GM19023 (cell line): ENCODE results near the gene B3GLCT.
"Not testable (repeated sequence)": the region's sequence is repeated elsewhere in the genome, so short reads cannot be mapped to it uniquely, and the experiment has no call there.

ENCODE experiments used
- ATAC-seq: cut with Tn5 transposase; IDR thresholded peaks from one replicate; pipeline ENCODE4 v1.9.1; 2021; ENCODE audit warnings: mild to moderate bottlenecking, moderate library complexity; ENCODE audit not compliant: unreplicated experiment

The B3GLCT gene

DNA sequence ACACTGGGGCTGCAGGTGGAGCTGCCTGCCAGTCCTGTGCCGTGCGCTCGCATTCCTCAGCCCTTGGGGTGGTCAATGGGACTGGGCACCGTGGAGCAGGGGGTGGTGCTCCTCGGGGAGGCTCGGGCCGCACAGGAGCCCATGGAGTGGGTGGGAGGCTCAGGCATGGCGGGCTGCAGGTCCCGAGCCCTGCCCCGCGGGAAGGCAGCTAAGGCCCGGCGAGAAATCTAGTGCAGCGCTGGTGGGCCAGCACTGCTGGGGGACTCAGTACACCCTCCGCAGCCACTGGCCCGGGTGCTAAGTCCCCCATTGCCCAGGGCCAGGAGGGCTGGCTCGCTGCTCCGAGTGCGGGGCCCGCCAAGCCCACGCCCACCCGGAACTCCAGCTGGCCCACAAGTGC, 139.8 kb downstream of the B3GLCT start:
- ATAC-seq = not testable (repeated sequence)

DNA sequence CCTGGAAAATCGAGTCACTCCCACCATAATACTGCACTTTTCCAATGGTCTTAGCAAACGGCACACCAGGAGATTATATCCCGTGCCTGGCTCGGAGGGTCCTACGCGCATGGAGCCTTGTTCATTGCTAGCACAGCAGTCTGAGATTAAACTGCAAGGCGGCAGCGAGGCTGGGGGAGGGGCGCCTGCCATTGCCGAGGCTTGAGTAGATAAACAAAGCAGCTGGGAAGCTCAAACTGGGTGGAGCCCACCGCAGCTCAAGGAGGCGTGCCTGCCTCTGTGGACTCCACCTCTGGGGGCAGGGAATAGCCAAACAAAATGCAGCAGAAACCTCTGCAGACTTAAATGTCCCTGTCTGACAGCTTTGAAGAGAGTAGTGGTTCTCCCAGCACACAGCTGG, 141.1 kb downstream of the B3GLCT start:
- not testable (repeated sequence) for ATAC-seq

DNA sequence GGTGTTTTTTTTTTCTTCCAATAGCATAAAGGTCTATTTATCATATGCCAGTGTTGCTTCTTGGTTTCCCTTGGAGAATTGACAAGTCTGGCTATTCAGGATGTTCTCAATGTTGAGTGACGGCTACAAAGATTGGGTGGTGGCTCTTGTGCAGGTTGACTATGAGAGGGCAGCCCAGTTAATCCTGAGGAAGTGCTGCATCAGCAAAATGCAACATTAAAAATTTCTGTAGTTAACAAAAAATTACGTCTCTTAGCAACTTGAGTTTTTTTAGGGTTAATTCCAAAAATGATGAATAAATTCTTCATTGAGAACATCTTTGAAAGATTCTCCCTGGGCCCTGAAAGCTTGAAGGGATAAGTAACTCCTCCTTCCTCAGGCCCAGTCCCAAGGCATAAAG, 147.1 kb downstream of the B3GLCT start:
- no peak for ATAC-seq

DNA sequence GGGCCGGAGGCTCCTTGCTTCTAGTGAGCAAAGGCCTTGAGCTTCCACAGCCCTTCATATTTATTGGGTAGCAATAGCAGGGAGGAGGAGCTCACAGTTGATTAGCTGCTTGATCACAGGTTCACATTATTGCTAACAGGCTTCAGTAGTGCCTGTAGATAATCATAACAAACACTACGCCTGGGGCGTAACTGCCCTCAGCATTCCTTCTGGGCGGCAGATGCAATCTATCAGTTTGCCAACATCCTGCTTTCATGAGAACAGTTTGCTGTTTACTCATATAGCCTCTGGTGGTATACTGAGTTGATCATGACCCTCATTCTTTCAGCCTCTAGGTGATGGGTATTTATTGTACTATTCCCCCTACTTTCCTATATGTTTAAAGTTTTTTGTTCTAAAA, 149.4 kb downstream of the B3GLCT start:
- ATAC-seq = no peak

DNA sequence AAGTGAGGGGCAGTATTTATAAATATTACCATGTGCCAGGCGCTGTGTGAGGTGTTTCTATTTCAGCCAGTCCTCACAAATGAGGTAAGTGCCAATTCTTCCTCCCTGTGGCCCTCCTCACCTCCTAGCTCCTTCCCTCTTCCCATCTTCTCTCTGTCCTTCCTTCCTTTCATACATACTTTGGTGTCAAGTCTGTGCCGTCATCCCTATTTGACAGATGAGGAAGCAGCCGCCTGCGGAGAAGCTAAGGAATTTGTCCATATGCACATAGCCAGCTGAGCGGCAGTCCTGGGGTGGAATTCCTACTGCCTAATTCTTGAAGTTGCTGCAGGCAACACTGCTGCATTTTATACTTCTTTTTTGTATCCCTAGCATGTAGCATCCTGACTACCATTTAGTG, 150.8 kb downstream of the B3GLCT start:
- no peak for ATAC-seq

DNA sequence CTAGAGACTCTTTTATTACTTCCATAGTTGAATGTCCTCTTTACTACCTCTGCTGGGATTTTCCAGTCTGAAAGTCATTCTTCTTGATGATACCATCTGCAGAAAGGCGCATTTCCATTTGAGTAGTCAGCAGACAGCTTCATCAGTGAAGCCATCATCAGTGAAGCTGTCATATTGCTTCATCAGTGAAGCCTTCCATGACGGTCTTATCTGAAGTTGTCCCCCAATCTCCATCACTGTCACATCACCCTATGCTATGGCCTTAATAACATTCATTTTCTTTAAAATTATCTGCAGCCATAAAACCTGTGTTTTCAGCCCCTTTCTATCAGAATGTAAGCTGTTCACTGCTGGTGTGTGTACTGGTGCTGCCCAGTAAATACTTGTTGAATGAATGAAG, 151.6 kb downstream of the B3GLCT start:
- no peak for ATAC-seq

DNA sequence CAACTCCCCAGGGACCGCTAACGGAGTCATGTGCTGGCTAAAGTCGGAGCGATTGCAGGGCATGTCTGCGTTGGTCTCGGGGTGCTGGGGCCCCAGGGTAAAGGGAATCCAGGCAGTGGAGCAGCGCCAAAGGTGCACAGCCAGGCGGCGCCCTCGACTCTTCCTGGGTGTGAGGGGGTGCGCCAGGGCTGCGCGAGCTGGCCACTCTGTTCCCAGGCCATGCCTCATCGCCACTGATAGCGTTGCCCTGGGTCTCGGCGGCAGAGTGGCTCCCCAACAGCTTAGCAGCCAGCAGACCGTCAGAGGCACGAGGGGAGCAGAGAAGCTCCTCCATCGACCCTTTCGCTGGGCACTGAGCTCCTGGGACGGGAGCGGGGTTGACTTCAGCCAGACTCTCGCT, 152.7 kb downstream of the B3GLCT start:
- ATAC-seq = no peak

DNA sequence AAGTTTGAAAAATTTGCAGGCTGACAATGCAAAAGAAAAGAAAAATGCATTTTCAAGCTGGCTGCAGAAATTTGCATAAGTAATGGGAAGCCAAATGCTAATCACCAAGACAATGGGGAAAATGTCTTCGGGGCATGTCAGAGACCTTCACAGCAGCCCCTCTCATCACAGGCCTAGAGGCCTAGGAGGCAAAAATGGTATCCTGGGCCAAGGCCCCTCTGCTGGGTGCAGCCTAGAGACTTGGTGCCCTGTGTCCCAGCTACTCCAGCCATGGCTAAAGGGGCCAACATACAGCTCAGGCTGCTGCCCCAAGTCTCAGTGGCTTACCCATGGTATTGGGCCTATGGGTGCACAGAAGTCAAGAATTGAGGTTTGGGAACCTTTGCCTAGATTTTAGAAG, 155.2 kb downstream of the B3GLCT start:
- ATAC-seq = no peak

DNA sequence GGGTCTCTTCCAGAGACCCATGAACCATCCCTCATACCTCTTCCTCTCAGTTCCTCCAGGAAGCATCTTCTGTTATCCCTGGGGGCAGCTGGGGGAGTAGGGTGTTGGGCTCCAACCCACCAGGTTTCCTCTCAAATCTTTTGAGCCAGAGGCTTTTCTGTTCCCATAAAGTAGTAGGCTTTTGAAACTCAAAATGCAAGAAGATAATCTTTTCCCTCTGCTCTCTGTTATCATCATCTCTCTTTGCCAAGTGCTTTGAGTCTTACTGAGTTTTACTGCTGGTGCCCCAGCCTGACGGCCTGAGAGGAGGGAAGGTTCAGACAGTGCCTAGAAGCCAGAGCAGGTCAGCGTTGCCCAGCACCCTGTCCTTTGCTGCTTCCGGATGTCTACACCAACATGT, 157.2 kb downstream of the B3GLCT start:
- ATAC-seq = no peak

DNA sequence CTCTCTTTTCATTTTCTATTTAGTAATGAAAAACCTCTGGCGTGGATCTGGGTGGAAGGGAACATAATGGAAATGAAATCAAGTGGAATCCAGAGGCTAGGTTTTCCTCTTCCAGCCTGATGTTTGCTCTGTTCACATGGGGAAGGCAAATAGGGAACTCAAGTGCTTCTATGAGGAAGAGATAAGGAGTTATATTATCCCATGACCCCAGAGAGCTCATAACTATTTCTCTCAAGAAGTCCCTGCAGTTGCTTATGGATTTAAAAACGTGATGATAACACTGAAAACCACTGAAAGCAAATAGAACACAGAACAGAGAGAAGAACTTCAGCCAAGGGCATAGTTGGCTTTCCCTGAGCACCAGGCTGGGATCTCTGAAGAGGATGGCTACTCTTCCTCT, 157.8 kb downstream of the B3GLCT start:
- no peak for ATAC-seq

DNA sequence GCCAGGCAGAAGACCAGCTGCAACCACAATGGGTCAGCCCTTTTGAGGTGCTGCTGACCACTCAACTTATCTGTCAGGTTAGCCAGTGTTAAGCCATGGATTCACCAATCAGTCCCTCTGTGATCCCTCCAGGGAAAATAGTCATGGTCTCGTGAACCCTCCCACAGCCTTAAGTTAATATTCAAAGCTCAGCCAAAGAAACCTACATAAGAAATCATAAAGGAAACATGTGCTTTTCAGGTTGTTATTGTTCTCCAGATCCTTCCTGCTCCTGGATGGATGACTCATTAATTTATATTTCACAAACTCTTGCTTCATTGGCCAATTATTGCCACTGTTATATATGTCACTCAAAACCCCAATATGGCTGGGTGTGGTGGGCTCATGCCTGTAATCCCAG, 161.9 kb downstream of the B3GLCT start:
- ATAC-seq = no peak

DNA sequence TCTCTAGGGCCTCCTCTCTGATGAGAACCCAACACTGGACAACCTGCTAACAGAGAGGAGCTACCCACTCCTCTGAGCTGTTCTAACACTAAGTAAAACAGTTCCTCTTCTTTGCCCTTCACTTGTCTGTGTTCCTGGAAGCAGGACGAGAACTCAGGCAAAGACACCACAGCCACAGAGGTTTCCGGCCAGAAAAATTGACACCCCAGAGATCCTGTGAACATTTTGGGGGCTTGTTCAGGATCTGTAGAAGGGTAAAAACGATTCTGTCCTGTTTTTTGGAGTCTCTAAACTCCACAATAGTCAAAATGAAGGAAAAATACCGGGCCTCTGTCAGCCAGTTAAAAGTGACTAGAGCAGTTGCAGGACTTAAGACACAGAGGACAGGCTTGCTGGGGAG, 165.9 kb downstream of the B3GLCT start:
- ATAC-seq = no peak

DNA sequence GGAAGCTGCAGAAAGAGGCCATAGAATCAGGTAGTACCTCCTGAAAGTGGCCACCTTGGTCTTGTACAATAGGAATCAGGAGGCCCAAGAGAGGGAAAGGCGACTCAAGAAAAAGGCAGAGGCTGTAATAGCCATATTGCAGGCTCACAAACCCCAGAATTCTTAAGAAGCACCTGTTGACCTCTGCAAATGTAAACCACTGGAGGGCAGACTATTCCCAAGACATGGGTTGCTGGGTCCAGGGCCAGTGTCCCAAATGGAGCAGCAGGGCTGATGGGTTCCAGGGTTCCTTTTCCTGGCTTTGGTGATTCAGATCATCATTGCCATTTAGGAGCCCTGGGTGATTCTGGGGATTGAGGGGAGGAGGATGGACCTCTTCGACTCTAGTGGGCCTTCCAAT, 167.6 kb downstream of the B3GLCT start:
- ATAC-seq = no peak

DNA sequence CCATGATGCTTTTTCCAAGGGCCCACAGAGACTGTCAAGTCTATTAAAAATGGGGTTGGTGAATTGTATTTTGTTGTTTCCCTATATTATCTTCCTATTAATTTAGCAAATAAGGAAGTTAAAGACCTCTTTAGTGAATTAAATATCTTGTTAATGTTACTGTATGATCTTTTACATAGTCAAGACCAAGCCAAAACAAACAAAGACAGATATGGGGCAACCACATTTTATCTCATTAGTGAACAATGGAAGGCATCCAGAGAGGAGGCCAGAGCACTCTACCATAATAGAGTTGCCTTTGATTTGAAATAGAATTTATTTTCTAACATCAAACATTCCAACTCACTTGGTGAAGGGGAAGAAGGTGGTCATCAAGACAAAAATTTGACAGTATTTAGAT, 169.4 kb downstream of the B3GLCT start:
- no peak for ATAC-seq

DNA sequence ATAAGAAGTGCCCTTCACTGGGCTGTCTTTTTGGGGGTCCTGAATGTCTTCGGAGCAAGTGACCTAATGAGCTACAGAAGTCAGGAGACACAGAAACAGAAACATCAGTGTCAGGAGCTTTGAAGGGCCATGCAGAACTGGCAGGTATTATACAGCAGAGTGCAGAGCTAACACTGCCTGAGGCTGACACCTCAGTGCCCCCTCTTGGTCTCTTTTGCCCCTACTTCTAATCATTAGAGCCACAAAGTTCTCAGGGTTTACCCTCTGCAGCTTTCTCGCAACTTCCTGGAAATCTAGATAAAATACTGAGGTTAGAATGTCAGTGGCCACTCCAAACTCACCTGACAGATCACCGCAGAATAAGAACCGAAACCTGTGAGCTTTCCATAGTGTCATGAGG, 172.7 kb downstream of the B3GLCT start:
- ATAC-seq = no peak

DNA sequence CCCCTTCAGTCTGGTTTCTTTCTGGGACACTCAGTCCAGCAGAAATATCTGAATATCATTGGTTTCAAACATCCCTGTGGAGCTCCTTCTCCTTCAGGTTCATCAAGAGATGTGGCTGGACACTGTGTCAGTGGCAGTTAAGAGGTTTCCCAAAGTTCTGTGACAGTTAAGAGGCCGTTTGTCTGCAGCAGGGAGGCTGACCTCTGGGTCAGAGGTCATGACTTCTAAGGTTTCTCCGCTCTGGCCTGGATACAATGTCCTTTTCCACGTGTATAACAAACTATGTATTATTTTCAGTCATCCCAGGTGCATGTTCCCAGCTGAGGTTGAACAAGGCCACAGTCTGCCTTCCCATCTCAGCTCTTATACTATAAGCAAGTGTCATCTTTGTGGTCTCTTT, 174.9 kb downstream of the B3GLCT start:
- no peak for ATAC-seq

DNA sequence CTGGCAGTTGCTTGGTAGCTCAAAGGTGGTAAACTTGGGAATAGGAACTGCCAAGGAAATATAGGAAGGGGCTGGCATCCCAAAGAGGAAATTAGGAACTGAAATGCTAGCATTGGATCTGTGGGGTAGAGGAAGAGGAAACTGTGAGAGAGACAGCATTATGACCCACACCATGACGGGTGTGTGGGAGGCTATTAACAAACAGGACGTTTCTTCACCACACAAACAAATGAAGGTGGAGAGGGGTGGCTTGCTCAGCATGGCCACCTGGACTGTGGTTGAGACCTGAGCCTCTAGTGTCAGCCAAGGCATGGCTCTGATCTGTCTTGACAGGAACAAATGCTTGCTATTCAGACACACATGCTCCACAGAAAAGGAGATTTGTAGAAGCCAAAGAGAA, 178.2 kb downstream of the B3GLCT start:
- peak; percentile 57 for ATAC-seq

DNA sequence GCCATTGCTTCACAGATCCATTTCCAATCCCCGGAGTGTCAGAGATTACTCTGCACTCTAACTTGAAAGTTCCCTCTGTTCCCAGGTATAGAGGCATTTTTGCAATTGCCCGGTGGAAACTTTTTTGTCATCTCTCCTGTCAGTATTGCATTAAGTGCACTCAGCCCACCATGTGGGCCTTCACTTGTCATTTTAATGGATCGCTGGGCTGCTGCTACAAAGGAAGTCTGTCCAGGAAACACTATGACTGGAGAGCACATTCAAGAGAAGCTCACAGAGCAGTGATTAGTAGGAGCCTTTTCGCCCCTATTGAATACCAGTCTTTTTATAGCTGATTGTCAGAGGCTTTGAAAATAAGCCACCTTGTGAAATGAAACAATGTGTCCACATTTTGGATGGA, 180.9 kb downstream of the B3GLCT start:
- no peak for ATAC-seq
